ENCODE data around the gene TP53AIP1. TPM values are rescaled to one million over a fixed set of nuclear protein-coding genes. Genes with fewer than 3 reads are reported as not detected.

TP53AIP1 gene
- total RNA-seq, 2 donors from 2014 or later: 0.74 to 5.1 TPM

- Histone ChIP-seq H3K4me1 (replicated peaks) (no peaks in the 10 kb centered on the region), H3K27me3 (replicated peaks; ENCODE audit: insufficient read depth) (no peaks in the 10 kb centered on the region), H3K9me3 (no peaks in the 10 kb centered on the region), H3K27ac (no peak overlapping the region), H3K4me3 (no peak overlapping the region), H3K36me3 (no peaks in the 10 kb centered on the region)
- WGBS: 87% methylated on average over 16 of the region's 16 CpGs
- intact Hi-C loops (cut with DNase I): no loop called here
- TF ChIP-seq CTCF (IDR thresholded peaks at IDR 0.05): no peak
- TF ChIP-seq POLR2AphosphoS5 (IDR thresholded peaks at IDR 0.05): no peak
- no peak for TF ChIP-seq POLR2A (IDR thresholded peaks at IDR 0.05)
- DNase-seq (ENCODE audit: low spot score): no peak
Observed at GRCh38 chr11:128938156-128938885, 4.3 kb downstream of the TP53AIP1 start.

- H3K36me3 ChIP-seq: no peaks in the 10 kb centered on the region
- no peak overlapping the region for H3K4me3 ChIP-seq
- WGBS: 76% methylated on average over 9 of the region's 9 CpGs
- H3K9me3 ChIP-seq: no peaks in the 10 kb centered on the region
- no peak for DNase-seq (ENCODE audit: low spot score)
- intact Hi-C loops (cut with DNase I): no loop called here
- H3K4me1 ChIP-seq (replicated peaks): no peaks in the 10 kb centered on the region
- H3K27ac ChIP-seq: no peak overlapping the region
- no peak for TF ChIP-seq POLR2A (IDR thresholded peaks at IDR 0.05)
- no peak for TF ChIP-seq CTCF (IDR thresholded peaks at IDR 0.05)
- no peak for TF ChIP-seq POLR2AphosphoS5 (IDR thresholded peaks at IDR 0.05)
- H3K27me3 ChIP-seq (replicated peaks; ENCODE audit: insufficient read depth): no peaks in the 10 kb centered on the region
Observed at GRCh38 chr11:128937480-128937879, 5.2 kb downstream of the TP53AIP1 start.

- no peak overlapping the region for H3K27ac ChIP-seq
- 82% methylated on average over 16 of the region's 16 CpGs for WGBS
- intact Hi-C loops (cut with DNase I): no loop called here
Observed at GRCh38 chr11:128936606-128937251, 5.9 kb downstream of the TP53AIP1 start.

GRCh38 chr11:128934926-128935325, 7.7 kb downstream of the TP53AIP1 start:
- Histone ChIP-seq H3K27me3 (replicated peaks; ENCODE audit: insufficient read depth) (no peaks in the 10 kb centered on the region), H3K4me3 (no peak overlapping the region), H3K4me1 (replicated peaks) (no peaks in the 10 kb centered on the region), H3K36me3 (no peaks in the 10 kb centered on the region), H3K27ac (no peak overlapping the region), H3K9me3 (no peaks in the 10 kb centered on the region)
- no peak for DNase-seq (ENCODE audit: low spot score)
- TF ChIP-seq POLR2AphosphoS5 (IDR thresholded peaks at IDR 0.05) (no peak), POLR2A (IDR thresholded peaks at IDR 0.05) (no peak)
- intact Hi-C loops (cut with DNase I): no loop called here
- WGBS: 89% methylated on average over 10 of the region's 10 CpGs

More at GRCh38 chr11:128936606-128937251, 5.9 kb downstream of the TP53AIP1 start:
- H3K27me3 ChIP-seq (replicated peaks; ENCODE audit: insufficient read depth): no peaks in the 10 kb centered on the region
- DNase-seq (ENCODE audit: low spot score): no peak
- no peak for TF ChIP-seq POLR2AphosphoS5 (IDR thresholded peaks at IDR 0.05)
- TF ChIP-seq CTCF (IDR thresholded peaks at IDR 0.05): no peak
- no peaks in the 10 kb centered on the region for H3K36me3 ChIP-seq
- H3K9me3 ChIP-seq: no peaks in the 10 kb centered on the region
- no peak overlapping the region for H3K4me3 ChIP-seq
- no peaks in the 10 kb centered on the region for H3K4me1 ChIP-seq (replicated peaks)

GRCh38 chr11:128934351-128934750, 8.3 kb downstream of the TP53AIP1 start:
- TF ChIP-seq CTCF (IDR thresholded peaks at IDR 0.05) (no peak), POLR2AphosphoS5 (IDR thresholded peaks at IDR 0.05) (no peak)
- intact Hi-C loops (cut with DNase I): no loop called here

More at GRCh38 chr11:128934351-128934750, 8.3 kb downstream of the TP53AIP1 start:
- Histone ChIP-seq H3K4me1 (replicated peaks) (no peaks in the 10 kb centered on the region), H3K36me3 (no peaks in the 10 kb centered on the region), H3K27ac (no peak overlapping the region), H3K27me3 (replicated peaks; ENCODE audit: insufficient read depth) (no peaks in the 10 kb centered on the region), H3K4me3 (no peak overlapping the region), H3K9me3 (no peaks in the 10 kb centered on the region)
- DNase-seq (ENCODE audit: low spot score): no peak
- 91% methylated on average over 7 of the region's 7 CpGs for WGBS

Data from prostate gland (tissue), 2 donors.